DOHH2 (cell line): ENCODE measurements around the gene CAMTA1.

Experiments used
- H3F3A ChIP-seq: fragments of 200-600 bp; sonication (generic), shearing (Covaris generic); 2 replicates; pipeline ENCODE4 v1.6.0; 2016; ENCODE audit warnings: antibody characterized with exemption, mild to moderate bottlenecking; ENCODE audit not compliant: control insufficient read depth, insufficient read depth
- H3K27ac ChIP-seq: fragments of 200-600 bp; sonication (generic); 2 replicates; pipeline ENCODE4 v1.5.1; 2014; ENCODE audit warnings: low read depth, mild to moderate bottlenecking, low read length, moderate library complexity
- H3K27me3 ChIP-seq: fragments of 200-600 bp; sonication (generic); 2 replicates; pipeline ENCODE4 v1.6.1; 2014; ENCODE audit warnings: mild to moderate bottlenecking, low read length, mixed read lengths; ENCODE audit not compliant: control insufficient read depth
- H3K36me3 ChIP-seq: fragments of 200-600 bp; sonication (generic); 2 replicates; pipeline ENCODE4 v1.6.1; 2014; ENCODE audit warnings: mild to moderate bottlenecking, low read length, moderate library complexity, mixed read lengths; ENCODE audit not compliant: control insufficient read depth
- H3K4me1 ChIP-seq: fragments of 200-600 bp; sonication (generic); 2 replicates; pipeline ENCODE4 v1.6.1; 2014; ENCODE audit warnings: mild to moderate bottlenecking, low read length, mixed read lengths; ENCODE audit not compliant: control insufficient read depth
- H3K4me2 ChIP-seq: fragments of 200-600 bp; sonication (generic); 2 replicates; pipeline ENCODE4 v1.6.0; 2014; ENCODE audit warnings: mild to moderate bottlenecking, low read length, moderate library complexity
- H3K4me3 ChIP-seq: fragments of 200-600 bp; sonication (generic); 2 replicates; pipeline ENCODE4 v1.5.1; 2014; ENCODE audit warnings: mild to moderate bottlenecking, low read length, mixed read lengths
- H3K79me2 ChIP-seq: fragments of 200-600 bp; sonication (generic); 2 replicates; pipeline ENCODE4 v1.6.1; 2014; ENCODE audit warnings: mild to moderate bottlenecking, low read length, mixed read lengths; ENCODE audit not compliant: control insufficient read depth
- H3K9me2 ChIP-seq: fragments of 200-600 bp; sonication (generic); replicated peaks from 2 replicates; pipeline ENCODE4 v1.6.1; 2014; ENCODE audit warnings: mild to moderate bottlenecking, low read length, mixed read lengths; ENCODE audit not compliant: control insufficient read depth
- H3K9me3 ChIP-seq: fragments of 200-600 bp; sonication (generic); 2 replicates; pipeline ENCODE4 v1.6.1; 2014; ENCODE audit warnings: antibody characterized with exemption, low read length, mixed read lengths; ENCODE audit not compliant: control insufficient read depth, insufficient read depth
- H4K20me1 ChIP-seq: fragments of 200-600 bp; sonication (generic); 2 replicates; pipeline ENCODE4 v1.6.0; 2014; ENCODE audit warnings: low read depth, mild to moderate bottlenecking, antibody characterized with exemption, low read length, moderate library complexity; ENCODE audit not compliant: control insufficient read depth, insufficient read depth
- EZH2phosphoT487 ChIP-seq: fragments of 200-600 bp; sonication (generic); IDR thresholded peaks from 2 replicates; pipeline ENCODE4 v1.6.1; 2017; ENCODE audit warnings: borderline replicate concordance, mild to moderate bottlenecking, antibody characterized with exemption, low read length, moderate library complexity, mixed read lengths
- TF ChIP-seq, protein P1 (sequence below): fragments of 200-600 bp; sonication (generic); IDR thresholded peaks from one replicate; pipeline ENCODE4 v1.5.1; 2014; ENCODE audit warnings: antibody characterized with exemption, mild to moderate bottlenecking, low read depth, low read length; ENCODE audit not compliant: poor library complexity, severe bottlenecking

The CAMTA1 gene

GRCh38 chr1:7558041-7558461 is 772.8 kb downstream of the CAMTA1 start:
- Histone ChIP-seq H3K4me3 (no peak overlapping the region), H3K9me2 (no peaks in the 10 kb centered on the region), H3K79me2 (no peaks in the 10 kb centered on the region), H3K27ac (no peak overlapping the region), H3K4me2 (no peak overlapping the region), H3K4me1 (0 out of 2 replicates have a peak, but pooled peaks cover 3% of the 10 kb centered on the region), H3K27me3 (no peaks in the 10 kb centered on the region), H4K20me1 (no peaks in the 10 kb centered on the region), H3K9me3 (no peaks in the 10 kb centered on the region), H3F3A (no peaks in the 10 kb centered on the region), H3K36me3 (no peaks in the 10 kb centered on the region)
- no peak for TF ChIP-seq EZH2phosphoT487
- TF ChIP-seq, protein P1, sequence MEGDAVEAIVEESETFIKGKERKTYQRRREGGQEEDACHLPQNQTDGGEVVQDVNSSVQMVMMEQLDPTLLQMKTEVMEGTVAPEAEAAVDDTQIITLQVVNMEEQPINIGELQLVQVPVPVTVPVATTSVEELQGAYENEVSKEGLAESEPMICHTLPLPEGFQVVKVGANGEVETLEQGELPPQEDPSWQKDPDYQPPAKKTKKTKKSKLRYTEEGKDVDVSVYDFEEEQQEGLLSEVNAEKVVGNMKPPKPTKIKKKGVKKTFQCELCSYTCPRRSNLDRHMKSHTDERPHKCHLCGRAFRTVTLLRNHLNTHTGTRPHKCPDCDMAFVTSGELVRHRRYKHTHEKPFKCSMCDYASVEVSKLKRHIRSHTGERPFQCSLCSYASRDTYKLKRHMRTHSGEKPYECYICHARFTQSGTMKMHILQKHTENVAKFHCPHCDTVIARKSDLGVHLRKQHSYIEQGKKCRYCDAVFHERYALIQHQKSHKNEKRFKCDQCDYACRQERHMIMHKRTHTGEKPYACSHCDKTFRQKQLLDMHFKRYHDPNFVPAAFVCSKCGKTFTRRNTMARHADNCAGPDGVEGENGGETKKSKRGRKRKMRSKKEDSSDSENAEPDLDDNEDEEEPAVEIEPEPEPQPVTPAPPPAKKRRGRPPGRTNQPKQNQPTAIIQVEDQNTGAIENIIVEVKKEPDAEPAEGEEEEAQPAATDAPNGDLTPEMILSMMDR, result no peak

DNA sequence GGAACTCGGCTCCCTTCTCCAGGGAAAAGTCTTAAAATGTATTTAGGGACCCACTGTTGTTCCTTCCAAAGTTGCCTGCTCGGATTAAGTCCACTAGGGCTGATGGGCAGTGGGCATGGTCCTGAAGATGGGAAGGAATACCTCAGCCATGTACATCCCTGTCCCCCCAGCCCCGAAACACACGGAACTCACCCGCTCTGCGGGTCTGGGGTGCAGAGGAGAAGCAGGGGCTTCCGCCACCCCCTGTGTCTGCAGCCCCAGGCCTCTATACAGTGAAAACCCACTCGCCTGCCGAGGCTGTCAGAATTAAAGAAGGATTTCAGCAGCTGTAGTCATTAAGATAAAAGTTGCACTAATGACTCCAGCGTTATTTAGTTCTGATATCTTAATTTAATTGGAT is 773.2 kb downstream of the CAMTA1 start:
- no peaks in the 10 kb centered on the region for H3K36me3 ChIP-seq
- H3K9me2 ChIP-seq, result no peaks in the 10 kb centered on the region
- no peaks in the 10 kb centered on the region for H4K20me1 ChIP-seq
- no peak overlapping the region for H3K27ac ChIP-seq
- no peaks in the 10 kb centered on the region for H3K79me2 ChIP-seq
- H3F3A ChIP-seq, result no peaks in the 10 kb centered on the region
- no peaks in the 10 kb centered on the region for H3K9me3 ChIP-seq
- no peaks in the 10 kb centered on the region for H3K27me3 ChIP-seq
- H3K4me2 ChIP-seq, result no peak overlapping the region
- no peak overlapping the region for H3K4me3 ChIP-seq
- TF ChIP-seq, protein P1, result no peak
- no peak for TF ChIP-seq EZH2phosphoT487
- 0 out of 2 replicates have a peak, but pooled peaks cover 3% of the 10 kb centered on the region for H3K4me1 ChIP-seq

DNA sequence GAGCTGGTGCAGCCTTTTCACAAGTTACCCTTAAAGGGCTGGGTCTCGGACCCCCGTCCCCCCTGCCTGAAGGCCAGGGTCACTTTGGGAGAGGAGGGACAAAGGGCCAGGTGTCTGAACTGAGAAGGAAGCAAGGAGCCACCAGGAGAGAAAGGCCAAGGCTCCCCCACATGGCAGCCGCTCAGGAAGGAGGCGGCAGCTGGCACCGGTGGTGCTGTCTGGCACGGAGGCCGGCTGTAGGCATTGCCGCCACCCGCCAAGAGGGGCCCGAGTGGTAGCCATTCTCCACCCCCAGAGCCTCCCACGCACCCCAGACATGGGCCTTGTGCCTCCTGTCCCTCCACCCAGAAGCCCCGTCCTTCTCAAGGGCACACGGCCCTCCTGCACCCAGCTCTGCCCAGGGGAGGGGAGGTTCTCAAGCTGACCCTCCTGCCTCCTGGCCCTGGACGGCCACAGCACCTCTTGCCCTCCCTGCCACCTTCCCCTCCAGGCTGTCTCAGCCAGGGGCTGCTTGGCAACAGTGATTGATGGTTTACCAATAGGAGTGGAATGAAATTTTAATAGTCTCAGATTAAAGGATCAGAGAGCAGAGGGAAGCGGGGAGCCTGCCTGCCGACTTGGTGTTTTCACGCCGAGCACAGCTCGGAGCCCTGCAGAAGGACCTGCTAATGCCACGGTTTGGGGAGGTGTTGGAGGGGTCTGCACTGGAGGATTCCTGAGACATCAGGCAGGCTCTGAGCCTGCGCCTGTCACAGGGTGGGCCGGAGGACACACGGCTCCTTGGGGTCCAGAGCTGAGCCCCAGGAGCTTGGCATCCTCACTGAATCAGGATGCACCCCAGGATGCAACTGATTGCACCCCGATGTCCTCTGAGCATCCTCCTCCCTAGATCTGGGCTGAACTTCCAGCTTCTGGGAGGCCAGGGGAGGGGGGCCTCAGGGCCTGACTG is 773.9 kb downstream of the CAMTA1 start:
- H4K20me1 ChIP-seq, result no peaks in the 10 kb centered on the region
- no peak for TF ChIP-seq EZH2phosphoT487
- TF ChIP-seq, protein P1, result no peak
- H3K9me3 ChIP-seq, result no peaks in the 10 kb centered on the region
- no peaks in the 10 kb centered on the region for H3K9me2 ChIP-seq
- no peaks in the 10 kb centered on the region for H3K27me3 ChIP-seq
- H3K27ac ChIP-seq, result no peak overlapping the region
- no peaks in the 10 kb centered on the region for H3K36me3 ChIP-seq
- H3F3A ChIP-seq, result no peaks in the 10 kb centered on the region
- 0 out of 2 replicates have a peak, but pooled peaks cover 3% of the 10 kb centered on the region for H3K4me1 ChIP-seq
- H3K79me2 ChIP-seq, result no peaks in the 10 kb centered on the region
- H3K4me2 ChIP-seq, result no peak overlapping the region
- H3K4me3 ChIP-seq, result no peak overlapping the region
